Esophagus squamous epithelium (tissue), 5 donors: ENCODE results near the gene FNIP2. TPM values are rescaled to one million over a fixed set of nuclear protein-coding genes. Genes with fewer than 3 reads are reported as not detected.
"Not testable (repeated sequence)": the region's sequence is repeated elsewhere in the genome, so short reads cannot be mapped to it uniquely, and the experiment has no call there.

Source experiments
- DNase-seq: peaks from one replicate; lab custom pipeline; 2025; lab: John Stamatoyannopoulos, UW
- H3K27ac ChIP-seq, 4 donors: fragments of 200-600 bp; sonication (generic); one replicate each; pipeline ENCODE4 v1.5.1; 2016 to 2019; ENCODE audit warnings: mild to moderate bottlenecking in 1 of 4
- H3K27me3 ChIP-seq, 4 donors: fragments of 200-600 bp; sonication (generic); 1 replicate in 3 of 4; 2 replicates in 1 of 4; pipeline versions ENCODE4 v1.5.1 to v1.6.0; 2017 to 2021; ENCODE audit warnings: antibody characterized with exemption in 1 of 4
- H3K36me3 ChIP-seq, 3 donors: fragments of 200-600 bp; sonication (generic); one replicate each; pipeline ENCODE4 v1.5.1; 2016 to 2019
- H3K4me1 ChIP-seq, 3 donors: fragments of 200-600 bp; sonication (generic); one replicate each; pipeline ENCODE4 v1.5.1; 2017 to 2019
- H3K4me3 ChIP-seq, 4 donors: fragments of 200-600 bp; sonication (generic); 1 replicate in 3 of 4; 2 replicates in 1 of 4; pipeline ENCODE4 v1.5.1; 2016 to 2019; ENCODE audit warnings: mild to moderate bottlenecking in 2 of 4, moderate library complexity in 1 of 4
- H3K9me3 ChIP-seq, 3 donors: fragments of 200-600 bp; sonication (generic); one replicate each; pipeline ENCODE4 v1.5.1; 2016 to 2019
- CTCF ChIP-seq, 6 experiments: fragments of 450-650 bp in 4 of 6; fragments of 200-600 bp in 2 of 6; sonication (generic) in 2 of 6; IDR thresholded peaks; one replicate each; pipeline ENCODE4 v1.5.1; 2016 to 2019; ENCODE audit warnings: antibody characterized with exemption in 6 of 6, mild to moderate bottlenecking in 4 of 6, moderate library complexity in 4 of 6
- POLR2A ChIP-seq, 4 donors: fragments of 450-650 bp; IDR thresholded peaks; one replicate each; pipeline ENCODE4 v1.6.1; 2017; ENCODE audit warnings: antibody characterized with exemption in 4 of 4, mild to moderate bottlenecking in 4 of 4, moderate library complexity in 3 of 4
- WGBS, 2 donors: methylation state at CpG; one replicate each; pipeline ENCODE4 v1.1.5; 2018; 5-methylcytosine and 5-hydroxymethylcytosine counted together
- intact Hi-C: fragments of 100-400 bp; cut with DNase I; formaldehyde crosslinking; loops from one replicate; pipeline ENCODE4 v1.15.0; 2022
- total RNA-seq, 4 donors: library from RNA; depleted of rRNA; stranded (reverse); fragments of >200 nt; gene quantifications; one replicate each; pipeline ENCODE4 v1.1.0, GENCODE V29; 2016
- donor health status: DM: yes; HTN: yes; CAD: no.

The FNIP2 gene
- total RNA-seq, 4 donors from 2014 or later: 6.0 to 28.8 (median 12.4) TPM

GRCh38 chr4:158877069-158877468 lies 108.2 kb downstream of the FNIP2 start:
- TF ChIP-seq POLR2A (IDR thresholded peaks at IDR 0.05): no peak
- TF ChIP-seq CTCF (IDR thresholded peaks at IDR 0.05): no peak
- peaks cover 0 to 7% (median 0%) of the 10 kb centered on the region in 3 donors for H3K4me1 ChIP-seq
- H3K9me3 ChIP-seq: no peaks in the 10 kb centered on the region
- no peak overlapping the region for H3K4me3 ChIP-seq
- intact Hi-C loops: no loop called here
- no peak for DNase-seq
- H3K36me3 ChIP-seq: peaks cover 0 to 42% (median 0%) of the 10 kb centered on the region in 3 donors
- no peaks in the 10 kb centered on the region for H3K27me3 ChIP-seq
- 93 to 95% methylated on average over 4 of the region's 4 CpGs for WGBS, 2 donors
- no peak overlapping the region for H3K27ac ChIP-seq

- H3K27me3 ChIP-seq, DNase-seq, H3K4me1 ChIP-seq, H3K9me3 ChIP-seq, H3K27ac ChIP-seq, H3K4me3 ChIP-seq, intact Hi-C loops: not testable (repeated sequence)
- peaks cover 0 to 26% (median 0%) of the 10 kb centered on the region in 3 donors for H3K36me3 ChIP-seq
- 100% methylated on average over 2 of the region's 30 CpGs; no CpG with 5 or more reads in 1 of the 2 donors for WGBS, 2 donors
Measured at GRCh38 chr4:158882142-158882541, 113.3 kb downstream of the FNIP2 start.

- 75 to 78% methylated on average over 2 of the region's 2 CpGs for WGBS, 2 donors
- Histone ChIP-seq H3K4me1 (no peaks in the 10 kb centered on the region), H3K36me3 (peaks cover 0 to 21% (median 0%) of the 10 kb centered on the region in 3 donors), H3K27me3 (no peaks in the 10 kb centered on the region), H3K9me3 (no peaks in the 10 kb centered on the region), H3K27ac (no peak overlapping the region), H3K4me3 (no peak overlapping the region)
- TF ChIP-seq CTCF (IDR thresholded peaks at IDR 0.05) (no peak), POLR2A (IDR thresholded peaks at IDR 0.05) (no peak)
- DNase-seq: no peak
- intact Hi-C loops: no loop called here
Measured at GRCh38 chr4:158884280-158884679, 115.5 kb downstream of the FNIP2 start.

GRCh38 chr4:158885564-158885963 lies 116.7 kb downstream of the FNIP2 start:
- TF ChIP-seq POLR2A (IDR thresholded peaks at IDR 0.05) (no peak), CTCF (IDR thresholded peaks at IDR 0.05) (no peak)
- intact Hi-C loops: no loop called here
- no peak for DNase-seq
- Histone ChIP-seq H3K4me3 (no peak overlapping the region), H3K4me1 (no peaks in the 10 kb centered on the region), H3K27ac (no peak overlapping the region), H3K27me3 (no peaks in the 10 kb centered on the region), H3K36me3 (peaks cover 0 to 18% (median 0%) of the 10 kb centered on the region in 3 donors), H3K9me3 (no peaks in the 10 kb centered on the region)
- 89 to 96% methylated on average over 5 of the region's 5 CpGs for WGBS, 2 donors

GRCh38 chr4:158890294-158890693 lies 121.5 kb downstream of the FNIP2 start:
- WGBS, 2 donors: 92 to 93% methylated on average over 3 of the region's 3 CpGs
- no peak for TF ChIP-seq CTCF (IDR thresholded peaks at IDR 0.05)
- TF ChIP-seq POLR2A (IDR thresholded peaks at IDR 0.05): no peak

GRCh38 chr4:158891256-158891655 lies 122.4 kb downstream of the FNIP2 start:
- no peak for DNase-seq
- no peak overlapping the region for H3K4me3 ChIP-seq
- intact Hi-C loops: no loop called here

More at GRCh38 chr4:158890294-158890693, 121.5 kb downstream of the FNIP2 start:
- no peaks in the 10 kb centered on the region for H3K4me1 ChIP-seq
- H3K27ac ChIP-seq: no peak overlapping the region
- H3K27me3 ChIP-seq: no peaks in the 10 kb centered on the region
- no peaks in the 10 kb centered on the region for H3K9me3 ChIP-seq
- DNase-seq: no peak
- H3K4me3 ChIP-seq: no peak overlapping the region
- peaks cover 0 to 44% (median 6%) of the 10 kb centered on the region in 3 donors for H3K36me3 ChIP-seq
- intact Hi-C loops: no loop called here

More at GRCh38 chr4:158891256-158891655, 122.4 kb downstream of the FNIP2 start:
- Histone ChIP-seq H3K27me3 (no peaks in the 10 kb centered on the region), H3K4me1 (peaks cover 0 to 6% (median 0%) of the 10 kb centered on the region in 3 donors), H3K36me3 (peaks cover 0 to 51% (median 6%) of the 10 kb centered on the region in 3 donors), H3K27ac (no peak overlapping the region), H3K9me3 (no peaks in the 10 kb centered on the region)
- no peak for TF ChIP-seq POLR2A (IDR thresholded peaks at IDR 0.05)
- 79 to 90% methylated on average over 3 of the region's 3 CpGs for WGBS, 2 donors
